CD14-positive monocyte (primary cell): ENCODE results near the gene FGF9. TPM values are rescaled to one million over a fixed set of nuclear protein-coding genes. Genes with fewer than 3 reads are reported as not detected.

Source experiments
- DNase-seq, 3 donors: peaks; one replicate each; pipeline ENCODE4 v3.0.0-alpha.2; 2011 to 2022
- H2AFZ ChIP-seq: 2 replicates; pipeline ENCODE4 v1.6.0; 2012; ENCODE audit warnings: mild to moderate bottlenecking, low read depth, low read length, inconsistent platforms; ENCODE audit not compliant: insufficient read depth, poor library complexity, severe bottlenecking
- H3K27ac ChIP-seq, 2 donors: 1 replicate in 1 of 2; 2 replicates in 1 of 2; pipeline ENCODE4 v1.5.1; 2012 to 2013; ENCODE audit warnings: low read length in 2 of 2, control low read depth in 1 of 2, inconsistent platforms in 1 of 2, low read depth in 1 of 2, mild to moderate bottlenecking in 1 of 2
- H3K27me3 ChIP-seq, 2 donors: one replicate each; pipeline versions ENCODE4 v1.6.0 to v1.6.1; 2011 to 2013; ENCODE audit warnings: low read length in 2 of 2; ENCODE audit not compliant: control insufficient read depth in 2 of 2, insufficient read depth in 2 of 2
- H3K36me3 ChIP-seq, 2 donors: replicated peaks in 1 of 2; 1 replicate in 1 of 2; 2 replicates in 1 of 2; pipeline versions ENCODE4 v1.5.1 to v1.6.1; 2012 to 2013; ENCODE audit warnings: low read length in 2 of 2, control low read depth in 1 of 2, inconsistent platforms in 1 of 2, mild to moderate bottlenecking in 1 of 2; ENCODE audit not compliant: insufficient read depth in 2 of 2, control insufficient read depth in 1 of 2
- H3K4me1 ChIP-seq, 2 donors: 1 replicate in 1 of 2; 2 replicates in 1 of 2; pipeline versions ENCODE4 v1.5.1 to v1.6.1; 2012 to 2013; ENCODE audit warnings: low read length in 2 of 2, control low read depth in 1 of 2, inconsistent platforms in 1 of 2, mild to moderate bottlenecking in 1 of 2, moderate library complexity in 1 of 2; ENCODE audit not compliant: insufficient read depth in 2 of 2, control insufficient read depth in 1 of 2
- H3K4me2 ChIP-seq: replicated peaks from 2 replicates; pipeline ENCODE3; 2012; ENCODE audit warnings: low read length, moderate library complexity, mild to moderate bottlenecking; ENCODE audit not compliant: poor library complexity, severe bottlenecking; ENCODE audit errors: extremely low read depth
- H3K4me3 ChIP-seq, 3 experiments: fragments of 200-600 bp in 1 of 3; sonication (generic) in 1 of 3; replicated peaks in 1 of 3; 1 replicate in 2 of 3; 2 replicates in 1 of 3; pipeline ENCODE4 v1.5.1; 2011 to 2013; ENCODE audit warnings: low read length in 3 of 3, mild to moderate bottlenecking in 3 of 3, control low read depth in 2 of 3, low read depth in 2 of 3, inconsistent platforms in 1 of 3, moderate library complexity in 1 of 3
- H3K79me2 ChIP-seq: 2 replicates; pipeline ENCODE4 v1.6.0; 2012; ENCODE audit warnings: mild to moderate bottlenecking, control low read depth, inconsistent platforms, low read length, moderate library complexity; ENCODE audit not compliant: insufficient read depth
- H3K9ac ChIP-seq: 2 replicates; pipeline ENCODE4 v1.6.0; 2017; ENCODE audit warnings: low read length, mild to moderate bottlenecking; ENCODE audit not compliant: insufficient read depth, poor library complexity, severe bottlenecking
- H3K9me3 ChIP-seq, 2 donors: replicated peaks in 1 of 2; 1 replicate in 1 of 2; 2 replicates in 1 of 2; pipeline versions ENCODE4 v1.5.1 to v1.6.1; 2012 to 2013; ENCODE audit warnings: low read length in 2 of 2, control low read depth in 1 of 2; ENCODE audit not compliant: control insufficient read depth in 1 of 2, insufficient read depth in 1 of 2
- H4K20me1 ChIP-seq: 2 replicates; pipeline ENCODE4 v1.6.0; 2012; ENCODE audit warnings: mild to moderate bottlenecking, low read length, control low read depth, moderate library complexity; ENCODE audit not compliant: insufficient read depth
- H3K27ac Mint-ChIP-seq, 7 donors: one replicate each; pipeline ENCODE4 v1.8.0; 2020; ENCODE audit warnings: mild to moderate bottlenecking in 7 of 7, mixed read lengths in 7 of 7, moderate library complexity in 6 of 7, inconsistent platforms in 2 of 7
- H3K27me3 Mint-ChIP-seq, 3 donors: one replicate each; pipeline ENCODE4 v1.8.0; 2021 to 2022; ENCODE audit warnings: low read depth in 3 of 3, mild to moderate bottlenecking in 3 of 3, mixed read lengths in 3 of 3, moderate library complexity in 3 of 3, inconsistent platforms in 1 of 3
- H3K36me3 Mint-ChIP-seq, 2 donors: one replicate each; pipeline ENCODE4 v1.8.0; 2020; ENCODE audit warnings: mixed read lengths in 2 of 2, inconsistent platforms in 1 of 2, mild to moderate bottlenecking in 1 of 2
- H3K4me1 Mint-ChIP-seq: one replicate; pipeline ENCODE4 v1.8.0; 2020; ENCODE audit warnings: mild to moderate bottlenecking, mixed read lengths
- H3K4me3 Mint-ChIP-seq, 2 donors: one replicate each; pipeline ENCODE4 v1.8.0; 2020; ENCODE audit warnings: mild to moderate bottlenecking in 2 of 2, mixed read lengths in 2 of 2, moderate library complexity in 1 of 2
- H3K9me3 Mint-ChIP-seq, 7 donors: one replicate each; pipeline ENCODE4 v1.8.0; 2020 to 2022; ENCODE audit warnings: mixed read lengths in 7 of 7, mild to moderate bottlenecking in 6 of 7, moderate library complexity in 6 of 7, inconsistent platforms in 2 of 7
- CTCF ChIP-seq: fragments of 200-600 bp; IDR thresholded peaks from one replicate; pipeline ENCODE4 v1.8.0; 2022; ENCODE audit warnings: antibody characterized with exemption, mild to moderate bottlenecking
- WGBS: methylation state at CpG from one replicate; pipeline ENCODE4 v1.1.5; 2013; ENCODE audit warnings: missing lambda C conversion rate; ENCODE audit not compliant: insufficient coverage; 5-methylcytosine and 5-hydroxymethylcytosine counted together
- intact Hi-C, 2 donors: fragments of 100-400 bp; cut with micrococcal nuclease; formaldehyde crosslinking; loops; one replicate each; pipeline versions ENCODE4 v1.15.0 to v1.15.1; 2023
- polyA plus RNA-seq, 3 donors: library from polyadenylated mRNA; depleted of rRNA in 1 of 3; unstranded in 2 of 3; stranded (reverse) in 1 of 3; fragments of 300-500 nt in 2 of 3; fragments of >200 nt in 1 of 3; fragmentation: Illumina TruSeq in 2 of 3; gene quantifications; 1 replicate in 2 of 3; 2 replicates in 1 of 3; pipeline ENCODE4 v1.2.3, GENCODE V29; 2012 to 2021

Gene FGF9
- polyA plus RNA-seq, 3 donors = 0.03 to 0.16 TPM; not detected in 1

GRCh38 chr13:21686751-21687391, 16.0 kb downstream of the FGF9 start:
- H3K4me1 ChIP-seq = no peaks in the 10 kb centered on the region
- peaks cover 0 to 3% of the 10 kb centered on the region in 2 donors for H3K27me3 ChIP-seq
- H4K20me1 ChIP-seq = no peaks in the 10 kb centered on the region
- WGBS = 98% methylated on average over 4 of the region's 5 CpGs
- H3K4me3 ChIP-seq = no peak overlapping the region
- no peaks in the 10 kb centered on the region for H3K79me2 ChIP-seq
- Mint-ChIP-seq H3K4me3 (no peak overlapping the region), H3K4me1 (no peaks in the 10 kb centered on the region), H3K9me3 (peaks cover 0 to 1% (median 0%) of the 10 kb centered on the region in 7 donors), H3K27ac (no peak overlapping the region), H3K36me3 (no peaks in the 10 kb centered on the region), H3K27me3 (peaks cover 15 to 20% (median 20%) of the 10 kb centered on the region in 3 donors)
- TF ChIP-seq CTCF = no peak
- no peak overlapping the region for H3K27ac ChIP-seq
- DNase-seq = no peak
- H3K9ac ChIP-seq = no peak overlapping the region
- H3K4me2 ChIP-seq = no peak overlapping the region
- H3K36me3 ChIP-seq = no peaks in the 10 kb centered on the region
- intact Hi-C loops = no loop called here
- H3K9me3 ChIP-seq = no peaks in the 10 kb centered on the region
- no peak overlapping the region for H2AFZ ChIP-seq

GRCh38 chr13:21688056-21688455, 17.2 kb downstream of the FGF9 start:
- intact Hi-C loops = no loop called here
- Histone ChIP-seq H3K9ac (no peak overlapping the region), H3K27ac (no peak overlapping the region), H3K4me3 (no peak overlapping the region), H3K4me2 (no peak overlapping the region), H3K9me3 (no peaks in the 10 kb centered on the region), H3K79me2 (no peaks in the 10 kb centered on the region), H2AFZ (no peak overlapping the region), H3K4me1 (no peaks in the 10 kb centered on the region), H3K27me3 (peaks cover 0 to 2% of the 10 kb centered on the region in 2 donors), H4K20me1 (no peaks in the 10 kb centered on the region), H3K36me3 (no peaks in the 10 kb centered on the region)
- H3K4me1 Mint-ChIP-seq = no peaks in the 10 kb centered on the region
- WGBS = 84% methylated on average over 7 of the region's 8 CpGs
- TF ChIP-seq CTCF = no peak
- DNase-seq = no peak
- H3K36me3 Mint-ChIP-seq = no peaks in the 10 kb centered on the region
- H3K4me3 Mint-ChIP-seq = no peak overlapping the region
- H3K27me3 Mint-ChIP-seq = peaks cover 13 to 22% (median 16%) of the 10 kb centered on the region in 3 donors
- H3K27ac Mint-ChIP-seq = no peak overlapping the region
- peaks cover 0 to 1% (median 0%) of the 10 kb centered on the region in 7 donors for H3K9me3 Mint-ChIP-seq
